ENCODE measurements around the gene ZNF556.
"Not testable (repeated sequence)": the region's sequence is repeated elsewhere in the genome, so short reads cannot be mapped to it uniquely, and the experiment has no call there.

The ZNF556 gene

GRCh38 chr19:2865334-2866100, 1.6 kb upstream of the ZNF556 start:
- Mint-ChIP-seq H3K36me3 (ENCODE audit: insufficient read depth) (no peaks in the 10 kb centered on the region), H3K27me3 (peaks cover 19 to 30% of the 10 kb centered on the region in 2 donors), H3K27ac (no peak overlapping the region), H3K9me3 (no peaks in the 10 kb centered on the region), H3K4me1 (ENCODE audit: low read depth in 2 of 2) (no peaks in the 10 kb centered on the region), H3K4me3 (no peak overlapping the region)
- DNase-seq = no peak
- no peak for ATAC-seq (replicated peaks)

DNA sequence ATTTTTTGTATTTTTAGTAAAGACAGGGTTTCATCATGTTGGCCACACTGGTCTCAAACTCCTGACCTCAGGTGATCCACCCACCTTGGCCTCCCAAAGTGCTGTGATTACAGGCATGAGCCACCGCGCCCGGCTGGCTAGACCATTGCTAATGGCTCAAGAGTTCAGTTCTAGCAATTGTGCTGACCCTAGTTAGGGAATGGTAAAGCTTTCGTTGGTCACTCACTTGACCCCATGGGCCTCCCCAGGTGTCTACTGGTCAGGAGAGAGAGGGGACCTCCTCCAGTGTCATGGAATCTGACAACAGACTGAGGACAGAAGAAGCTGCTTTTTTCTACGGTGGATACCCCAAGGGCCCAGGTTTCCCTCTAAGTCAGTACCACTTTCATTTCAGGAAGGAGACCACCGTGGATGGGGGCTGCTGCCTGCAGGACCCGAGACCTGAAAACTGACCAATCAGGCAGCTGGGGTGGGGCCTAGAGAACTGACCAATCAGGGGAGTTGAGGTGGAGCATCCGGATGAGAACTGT, 575 bp upstream of the ZNF556 start:
- H3K9me3 Mint-ChIP-seq = no peaks in the 10 kb centered on the region
- no peak overlapping the region for H3K4me3 Mint-ChIP-seq
- H3K27me3 Mint-ChIP-seq = peaks cover 19 to 30% of the 10 kb centered on the region in 2 donors
- H3K36me3 Mint-ChIP-seq (ENCODE audit: insufficient read depth) = no peaks in the 10 kb centered on the region
- DNase-seq (no peak), ATAC-seq (replicated peaks) (no peak)
- H3K27ac Mint-ChIP-seq = no peak overlapping the region
- H3K4me1 Mint-ChIP-seq (ENCODE audit: low read depth in 2 of 2) = peaks cover 0 to 1% of the 10 kb centered on the region in 2 donors

DNA sequence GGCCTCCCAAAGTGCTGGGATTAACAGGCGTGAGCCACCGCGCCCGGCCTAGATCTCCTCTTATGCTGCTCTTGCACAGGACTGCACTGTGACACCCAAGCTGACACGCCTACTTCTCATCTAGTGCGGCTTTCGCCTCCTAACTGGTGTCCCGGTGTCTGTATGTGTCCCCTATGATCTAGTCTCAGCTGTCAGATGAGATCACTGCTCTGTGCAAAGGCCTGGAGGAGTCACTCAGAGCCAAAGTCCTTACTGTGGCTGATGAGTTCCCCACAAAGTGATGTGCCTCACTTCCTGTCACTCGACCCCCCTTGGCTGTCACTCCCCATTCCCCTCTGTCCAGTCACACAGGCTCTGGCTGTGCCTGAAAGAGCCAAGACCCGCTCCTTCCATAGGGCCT, 2.5 kb downstream of the ZNF556 start:
- ATAC-seq (replicated peaks) (no peak), DNase-seq (no peak)
- peaks cover 11 to 23% of the 10 kb centered on the region in 2 donors for H3K27me3 Mint-ChIP-seq
- H3K4me3 Mint-ChIP-seq = no peak overlapping the region
- H3K36me3 Mint-ChIP-seq (ENCODE audit: insufficient read depth) = no peaks in the 10 kb centered on the region
- H3K27ac Mint-ChIP-seq = no peak overlapping the region
- H3K9me3 Mint-ChIP-seq = no peaks in the 10 kb centered on the region
- peaks cover 3 to 4% of the 10 kb centered on the region in 2 donors for H3K4me1 Mint-ChIP-seq (ENCODE audit: low read depth in 2 of 2)

GRCh38 chr19:2872175-2872574, 5.0 kb downstream of the ZNF556 start:
- DNase-seq = peak in 1 of 3 experiments; percentile 9
- not testable (repeated sequence) for H3K36me3 Mint-ChIP-seq (ENCODE audit: insufficient read depth); H3K9me3 Mint-ChIP-seq; H3K27me3 Mint-ChIP-seq; H3K27ac Mint-ChIP-seq; H3K4me1 Mint-ChIP-seq (ENCODE audit: low read depth in 2 of 2); ATAC-seq (replicated peaks); H3K4me3 Mint-ChIP-seq

DNA sequence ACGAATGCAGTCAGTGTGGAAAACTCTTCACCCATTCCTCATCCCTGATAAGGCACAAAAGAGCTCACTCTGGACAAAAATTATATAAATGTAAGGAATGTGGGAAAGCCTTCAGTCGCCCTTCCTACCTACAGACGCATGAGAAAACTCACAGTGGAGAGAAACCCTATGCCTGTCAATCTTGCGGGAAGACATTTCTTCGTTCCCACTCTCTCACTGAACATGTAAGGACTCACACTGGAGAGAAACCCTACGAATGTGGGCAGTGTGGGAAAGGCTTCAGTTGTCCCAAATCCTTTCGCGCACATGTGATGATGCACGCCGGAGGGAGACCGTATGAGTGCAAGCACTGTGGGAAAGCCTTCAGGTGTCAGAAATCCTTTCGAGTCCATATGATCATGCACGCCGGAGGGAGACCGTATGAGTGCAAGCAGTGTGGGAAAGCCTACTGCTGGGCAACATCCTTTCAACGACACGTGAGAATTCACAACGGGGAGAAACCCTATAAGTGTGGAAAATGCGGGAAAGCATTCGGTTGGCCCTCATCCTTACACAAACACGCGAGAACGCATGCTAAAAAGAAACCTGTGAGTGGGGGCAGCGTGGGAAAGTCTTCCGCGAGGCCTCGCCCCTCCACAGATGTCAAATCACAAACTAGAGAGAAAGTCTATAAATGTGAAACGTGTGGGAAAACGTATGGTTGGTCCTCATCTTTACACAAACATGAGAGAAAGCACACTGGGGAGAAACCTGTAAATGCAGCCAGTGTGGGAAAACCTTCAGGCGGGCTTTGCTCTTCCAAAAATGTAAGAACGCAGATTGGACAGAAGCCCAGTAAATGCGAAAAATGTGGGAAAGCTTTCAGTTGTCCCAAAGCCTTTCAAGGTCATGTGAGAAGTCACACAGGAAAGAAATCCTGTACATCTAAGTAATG, 10.5 kb downstream of the ZNF556 start:
- H3K27ac Mint-ChIP-seq = no peak overlapping the region

DNA sequence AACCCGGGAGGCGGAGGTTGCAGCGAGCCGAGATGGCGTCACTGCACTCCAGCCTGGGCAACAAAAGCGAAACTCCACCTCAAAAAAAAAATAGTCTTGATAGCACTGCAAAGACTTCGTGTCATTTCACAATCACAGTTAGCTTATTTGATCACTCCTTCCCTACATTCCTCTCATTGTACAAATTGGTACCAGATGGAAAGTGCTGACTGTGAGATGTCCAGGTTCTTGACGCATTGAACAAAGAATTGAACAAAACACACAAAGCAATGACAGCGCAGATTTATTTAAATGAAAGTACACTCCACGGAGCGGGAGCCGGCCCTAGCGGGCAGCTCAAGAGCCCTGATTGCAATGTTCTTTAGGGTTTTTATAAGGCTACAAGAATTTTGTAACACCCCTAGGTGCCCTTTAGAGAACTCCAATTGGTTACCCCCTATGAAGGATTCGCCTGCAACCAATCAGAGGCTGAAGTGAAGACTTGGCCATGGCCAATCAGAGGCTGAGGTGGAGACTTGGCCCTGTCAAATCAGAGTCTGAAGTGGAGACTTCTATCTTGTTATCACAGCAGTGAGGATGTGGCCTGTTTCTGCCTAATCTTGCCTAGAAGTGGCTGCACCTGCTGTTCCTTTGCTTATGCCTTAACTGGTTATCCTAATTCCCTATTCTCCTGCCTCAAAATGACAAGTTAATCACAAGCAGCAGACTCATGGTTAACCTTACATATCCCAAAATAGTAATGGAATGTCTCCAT, 16.7 kb downstream of the ZNF556 start:
- Mint-ChIP-seq H3K4me3 (no peak overlapping the region), H3K36me3 (ENCODE audit: insufficient read depth) (peaks cover 3% of the 10 kb centered on the region), H3K27ac (no peak overlapping the region), H3K27me3 (peaks cover 6 to 9% of the 10 kb centered on the region in 2 donors), H3K9me3 (no peaks in the 10 kb centered on the region), H3K4me1 (ENCODE audit: low read depth in 2 of 2) (no peaks in the 10 kb centered on the region)
- ATAC-seq (replicated peaks) (no peak), DNase-seq (no peak)

More for the DNA sequence above, 10.5 kb downstream of the ZNF556 start:
- Mint-ChIP-seq H3K4me3 (no peak overlapping the region), H3K4me1 (ENCODE audit: low read depth in 2 of 2) (no peaks in the 10 kb centered on the region), H3K36me3 (ENCODE audit: insufficient read depth) (peaks cover 3% of the 10 kb centered on the region), H3K27me3 (no peaks in the 10 kb centered on the region), H3K9me3 (peaks cover 0 to 2% of the 10 kb centered on the region in 2 donors)
- DNase-seq (no peak), ATAC-seq (replicated peaks) (no peak)

GRCh38 chr19:2885736-2886135, 18.6 kb downstream of the ZNF556 start:
- H3K9me3 Mint-ChIP-seq = no peaks in the 10 kb centered on the region
- ATAC-seq (replicated peaks) (no peak), DNase-seq (no peak)
- H3K4me3 Mint-ChIP-seq = no peak overlapping the region
- no peaks in the 10 kb centered on the region for H3K36me3 Mint-ChIP-seq (ENCODE audit: insufficient read depth)
- no peaks in the 10 kb centered on the region for H3K4me1 Mint-ChIP-seq (ENCODE audit: low read depth in 2 of 2)
- no peak overlapping the region for H3K27ac Mint-ChIP-seq
- H3K27me3 Mint-ChIP-seq = peaks cover 6 to 9% of the 10 kb centered on the region in 2 donors

DNA sequence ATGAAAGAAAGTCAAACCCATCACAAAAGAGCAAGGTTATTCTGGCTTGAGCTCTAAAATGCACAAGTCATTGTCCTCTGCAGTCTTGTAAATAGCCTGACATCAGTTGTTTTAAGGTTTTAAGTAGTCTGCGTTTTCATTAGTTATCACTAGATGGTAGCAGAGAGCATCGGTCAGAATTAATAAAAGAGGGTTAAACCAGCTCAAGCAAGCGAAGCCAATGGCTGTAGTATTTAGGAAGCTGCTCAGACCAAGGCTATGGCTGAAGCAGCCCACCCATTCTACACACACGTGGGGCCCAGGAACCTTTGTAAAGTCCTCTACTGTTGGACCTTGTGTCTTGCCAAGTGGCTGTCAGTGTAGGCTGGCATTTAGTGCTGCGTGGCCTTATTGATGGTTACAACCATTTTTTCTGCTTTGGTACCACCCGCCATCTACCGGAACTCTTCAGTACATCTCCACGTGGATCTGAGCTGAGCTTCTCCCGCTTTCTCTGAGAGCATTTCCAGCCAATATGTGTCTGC, 20.3 kb downstream of the ZNF556 start:
- no peak overlapping the region for H3K4me3 Mint-ChIP-seq
- DNase-seq (peak in 1 of 3 experiments; percentile 12), ATAC-seq (replicated peaks) (no peak)
- H3K27ac Mint-ChIP-seq = no peak overlapping the region
- H3K4me1 Mint-ChIP-seq (ENCODE audit: low read depth in 2 of 2) = no peaks in the 10 kb centered on the region
- no peaks in the 10 kb centered on the region for H3K36me3 Mint-ChIP-seq (ENCODE audit: insufficient read depth)
- H3K9me3 Mint-ChIP-seq = no peaks in the 10 kb centered on the region
- H3K27me3 Mint-ChIP-seq = peaks cover 6 to 9% of the 10 kb centered on the region in 2 donors

DNA sequence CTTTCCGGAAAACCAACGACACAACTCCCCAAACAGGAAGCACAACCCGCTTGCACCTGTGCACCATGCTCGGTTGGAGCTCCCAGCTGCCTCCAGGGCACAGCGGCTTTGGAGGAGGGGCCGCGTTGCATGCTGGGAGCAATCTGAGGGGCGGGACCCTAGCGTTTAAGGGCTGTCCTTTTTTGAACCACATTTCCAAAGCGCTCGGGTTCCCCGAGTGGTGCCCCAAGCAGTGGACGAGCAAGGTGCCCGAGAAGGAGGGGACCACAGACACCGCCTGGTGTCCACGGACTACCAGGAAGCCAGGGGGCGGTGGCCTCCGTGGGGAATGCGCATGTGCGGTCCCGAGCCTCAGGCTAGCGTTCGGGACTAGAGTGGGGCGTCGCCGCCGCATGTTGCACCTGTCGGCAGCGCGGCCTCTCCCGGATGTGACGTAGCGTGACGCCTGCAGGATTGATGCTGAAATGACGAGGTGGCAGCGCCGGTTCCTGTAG, 21.6 kb downstream of the ZNF556 start:
- Mint-ChIP-seq H3K4me1 (ENCODE audit: low read depth in 2 of 2) (no peaks in the 10 kb centered on the region), H3K36me3 (ENCODE audit: insufficient read depth) (no peaks in the 10 kb centered on the region), H3K4me3 (peak overlapping the region; percentile 20 to 64), H3K9me3 (no peaks in the 10 kb centered on the region), H3K27ac (peak overlapping the region; percentile 46 to 51), H3K27me3 (peaks cover 2 to 4% of the 10 kb centered on the region in 2 donors)
- peak; percentile 68 for ATAC-seq (replicated peaks)
- peak; percentile 18 to 32 (median 32) for DNase-seq

- H3K9me3 Mint-ChIP-seq; DNase-seq; H3K27me3 Mint-ChIP-seq; H3K36me3 Mint-ChIP-seq (ENCODE audit: insufficient read depth); H3K4me1 Mint-ChIP-seq (ENCODE audit: low read depth in 2 of 2); ATAC-seq (replicated peaks); H3K4me3 Mint-ChIP-seq; H3K27ac Mint-ChIP-seq: not testable (repeated sequence)
These were observed 23.4 kb downstream of the ZNF556 start for GRCh38 chr19:2890531-2890930.

GRCh38 chr19:2896694-2897093, 29.6 kb downstream of the ZNF556 start:
- no peak for DNase-seq
- no peak overlapping the region for H3K27ac Mint-ChIP-seq
- no peak for ATAC-seq (replicated peaks)
- no peak overlapping the region for H3K4me3 Mint-ChIP-seq
- peaks cover 11% of the 10 kb centered on the region for H3K36me3 Mint-ChIP-seq (ENCODE audit: insufficient read depth)
- no peaks in the 10 kb centered on the region for H3K9me3 Mint-ChIP-seq
- no peaks in the 10 kb centered on the region for H3K27me3 Mint-ChIP-seq
- peaks cover 7 to 11% of the 10 kb centered on the region in 2 donors for H3K4me1 Mint-ChIP-seq (ENCODE audit: low read depth in 2 of 2)

- ATAC-seq (replicated peaks) = peak; percentile 97
- Mint-ChIP-seq H3K27ac (peak within 1 kb of the TSS; percentile 93 to 96), H3K4me3 (peak within 1 kb of the TSS; percentile 99), H3K9me3 (no peaks in the 10 kb centered on the region), H3K36me3 (ENCODE audit: insufficient read depth) (peaks cover 16% of the 10 kb centered on the region), H3K4me1 (ENCODE audit: low read depth in 2 of 2) (peaks cover 9 to 14% of the 10 kb centered on the region in 2 donors), H3K27me3 (no peaks in the 10 kb centered on the region)
- peak; percentile 91 to 97 (median 93) for DNase-seq
These were observed 33.4 kb downstream of the ZNF556 start, which contains the start of gene ZNF57 for GRCh38 chr19:2900296-2901252. Gene ZNF57 (plus strand): TSS chr19:2900928. CDS start chr19:2901046, 118 bp downstream.

Data from effector memory CD8-positive, alpha-beta T cell (primary cell).